Measurements from ENCODE around the gene SNCG. TPM values are rescaled to one million over a fixed set of nuclear protein-coding genes. Genes with fewer than 3 reads are reported as not detected.
"Not testable (repeated sequence)": the region's sequence is repeated elsewhere in the genome, so short reads cannot be mapped to it uniquely, and the experiment has no call there.

Gene SNCG
- total RNA-seq (not detected), total RNA-seq (0 to 0.08 reads per million in 2 donors)

DNA sequence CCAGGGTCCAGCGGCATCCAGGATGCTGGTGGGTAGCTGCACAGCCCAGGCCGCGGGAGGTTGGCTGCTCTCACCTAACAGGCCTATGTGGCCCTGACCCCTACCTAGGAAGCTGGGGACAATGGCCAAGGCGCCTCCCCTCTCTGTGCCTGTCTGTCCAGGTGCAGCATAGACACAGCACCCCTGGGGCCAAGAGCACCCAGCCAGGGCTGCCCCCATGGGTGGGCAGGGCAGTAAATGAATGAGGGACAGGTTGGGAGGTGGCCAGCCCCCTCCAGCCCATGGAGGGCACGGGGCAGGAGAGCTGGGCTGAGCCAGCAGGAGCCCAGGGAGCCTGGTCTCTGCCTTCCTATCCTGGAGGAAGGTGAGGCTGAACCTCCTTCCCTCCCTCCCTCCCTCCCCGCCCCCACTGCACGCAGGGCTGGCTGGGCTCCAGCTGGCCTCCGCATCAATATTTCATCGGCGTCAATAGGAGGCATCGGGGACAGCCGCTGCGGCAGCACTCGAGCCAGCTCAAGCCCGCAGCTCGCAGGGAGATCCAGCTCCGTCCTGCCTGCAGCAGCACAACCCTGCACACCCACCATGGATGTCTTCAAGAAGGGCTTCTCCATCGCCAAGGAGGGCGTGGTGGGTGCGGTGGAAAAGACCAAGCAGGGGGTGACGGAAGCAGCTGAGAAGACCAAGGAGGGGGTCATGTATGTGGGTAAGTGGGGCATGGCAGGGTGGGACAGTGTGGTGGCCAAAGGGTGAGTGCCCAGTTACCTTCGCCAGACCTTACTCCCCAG lies at the start of gene SNCG:
Gene SNCG (plus strand): TSS at position 484 of the 785 bp plus-strand sequence. CDS start 99 bp downstream, at position 583.
- DNase-seq: no peak

DNA sequence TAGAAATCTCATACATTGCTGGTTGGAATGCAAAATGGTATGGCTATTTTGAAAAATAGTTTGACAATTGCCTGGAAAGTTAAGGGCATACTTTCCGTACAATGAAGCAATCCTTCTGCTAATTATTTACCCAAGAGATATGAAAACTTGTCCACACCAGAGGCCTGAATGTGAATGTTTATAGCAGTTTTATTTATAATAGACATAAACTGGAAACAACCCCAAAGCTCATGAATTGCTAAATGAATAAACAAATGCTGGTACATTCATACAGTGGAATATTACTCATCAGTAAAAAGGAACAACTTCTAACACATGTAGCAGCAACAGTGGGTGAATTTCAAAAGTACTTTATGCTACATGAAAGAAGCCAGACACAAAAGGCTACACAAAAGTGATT lies 43.7 kb upstream of the SNCG start:
- H3K4me3 Mint-ChIP-seq: no peak overlapping the region

More for the DNA sequence above, at the start of gene SNCG:
- Mint-ChIP-seq H3K4me3 (no peak within 1 kb of the TSS), H3K27me3 (no peaks in the 10 kb centered on the region), H3K4me1 (peaks cover 4% of the 10 kb centered on the region), H3K27ac (no peak within 1 kb of the TSS), H3K36me3 (ENCODE audit: low read depth) (no peaks in the 10 kb centered on the region)
- ATAC-seq: no peak
- no peaks in the 10 kb centered on the region for H3K9me3 ChIP-seq (ENCODE audit: control insufficient read depth, low read length, poor library complexity, severe bottlenecking)

DNA sequence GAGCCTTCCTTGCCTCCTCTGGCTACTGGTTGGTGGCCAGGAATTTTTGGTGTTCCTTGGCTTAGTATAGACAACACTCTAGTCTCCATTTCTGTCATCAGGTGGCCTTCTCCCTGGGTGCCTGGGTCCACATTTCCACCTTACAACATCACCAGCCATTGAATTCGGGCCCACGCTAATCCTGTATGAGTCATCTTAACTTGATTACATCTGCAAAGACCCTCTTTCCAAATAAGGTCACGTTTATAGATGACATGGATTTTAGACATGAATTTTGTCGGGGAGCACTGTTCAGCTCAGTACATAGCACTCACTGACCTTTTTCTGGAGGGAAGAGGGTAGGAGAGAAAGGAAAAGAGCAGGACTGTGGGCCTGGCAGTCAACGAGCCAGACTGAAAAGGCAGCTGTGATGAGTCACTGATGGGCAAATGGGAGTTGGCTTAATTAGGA lies 40.4 kb upstream of the SNCG start:
- Mint-ChIP-seq H3K36me3 (ENCODE audit: low read depth) (peaks cover 9% of the 10 kb centered on the region), H3K27ac (no peak overlapping the region), H3K4me3 (no peak overlapping the region), H3K27me3 (no peaks in the 10 kb centered on the region), H3K4me1 (peaks cover 2% of the 10 kb centered on the region)
- H3K9me3 ChIP-seq (ENCODE audit: control insufficient read depth, low read length, poor library complexity, severe bottlenecking): no peaks in the 10 kb centered on the region
- DNase-seq: no peak
- ATAC-seq: no peak

More for the DNA sequence above, 43.7 kb upstream of the SNCG start:
- Mint-ChIP-seq H3K4me1 (no peaks in the 10 kb centered on the region), H3K27ac (no peak overlapping the region), H3K36me3 (ENCODE audit: low read depth) (peaks cover 4% of the 10 kb centered on the region), H3K27me3 (no peaks in the 10 kb centered on the region)
- no peak for ATAC-seq
- DNase-seq: no peak
- H3K9me3 ChIP-seq (ENCODE audit: control insufficient read depth, low read length, poor library complexity, severe bottlenecking): no peaks in the 10 kb centered on the region

DNA sequence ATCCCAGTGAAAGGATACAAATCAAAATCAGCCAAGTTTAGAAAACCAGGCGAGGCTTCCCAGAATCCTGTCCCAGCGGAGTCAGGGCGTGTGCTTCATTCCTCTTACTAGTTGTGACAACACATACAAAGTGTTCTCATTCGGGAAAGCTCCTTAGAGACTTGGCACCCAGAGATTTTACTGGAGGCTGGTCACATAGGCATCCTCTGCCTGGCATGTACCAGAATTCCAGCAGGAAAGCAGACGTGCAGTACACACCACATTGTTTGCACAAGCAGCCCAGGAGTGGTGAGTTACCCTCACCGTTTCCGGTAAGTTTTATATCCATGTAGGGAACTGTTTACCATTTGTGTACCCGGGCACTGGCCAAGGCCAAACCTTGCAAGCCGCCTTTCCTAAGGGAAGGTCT lies 35.8 kb upstream of the SNCG start:
- H3K9me3 ChIP-seq (ENCODE audit: control insufficient read depth, low read length, poor library complexity, severe bottlenecking): no peaks in the 10 kb centered on the region
- H3K27ac Mint-ChIP-seq: no peak overlapping the region
- H3K4me1 Mint-ChIP-seq: peaks cover 2% of the 10 kb centered on the region
- peaks cover 6% of the 10 kb centered on the region for H3K36me3 Mint-ChIP-seq (ENCODE audit: low read depth)
- no peak for DNase-seq
- ATAC-seq: no peak
- H3K4me3 Mint-ChIP-seq: no peak overlapping the region
- H3K27me3 Mint-ChIP-seq: no peaks in the 10 kb centered on the region

DNA sequence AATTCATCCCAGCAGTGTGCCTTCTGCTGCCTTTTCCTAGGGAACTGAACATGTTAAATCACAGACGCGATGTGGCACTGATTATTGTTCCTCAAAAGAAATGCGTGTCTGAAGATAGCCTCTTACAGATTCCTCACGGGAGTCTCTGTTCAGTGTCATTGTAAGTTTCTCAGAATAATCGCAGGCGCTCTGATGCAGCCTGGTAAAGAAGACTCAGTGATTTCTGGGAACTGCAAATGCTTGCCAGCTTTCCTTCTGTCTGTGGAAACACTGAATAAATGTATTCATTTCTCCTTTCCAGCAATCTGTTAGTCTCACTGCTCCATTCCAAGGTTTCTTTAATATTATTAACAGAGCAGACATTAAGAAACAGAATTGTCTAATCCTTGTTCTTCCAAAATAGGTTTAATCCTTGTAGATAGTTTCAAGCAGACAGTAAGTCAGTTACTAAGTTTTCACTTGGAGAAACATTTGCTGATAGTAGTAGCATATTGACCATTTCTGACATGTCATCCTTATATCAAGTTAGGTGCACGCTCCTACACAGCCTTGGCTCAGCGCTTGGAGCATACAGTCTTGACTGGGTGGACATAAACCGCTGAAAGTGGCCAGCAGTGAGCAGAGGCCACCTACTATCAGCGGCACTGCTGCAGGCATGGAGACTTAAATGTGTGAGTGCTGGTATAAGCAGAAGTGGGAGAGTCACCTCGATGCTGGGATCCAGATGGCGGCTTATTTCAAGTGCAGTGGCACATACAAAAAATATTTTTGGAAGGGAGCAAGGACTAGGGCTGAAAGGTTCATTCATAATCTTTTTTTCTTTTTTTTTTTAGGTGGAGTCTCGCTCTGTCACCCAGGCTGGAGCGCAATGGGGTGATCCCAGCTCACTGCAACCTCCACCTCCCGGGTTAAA lies 28.7 kb upstream of the SNCG start:
- ATAC-seq (no peak), DNase-seq (no peak)
- Mint-ChIP-seq H3K27me3 (no peaks in the 10 kb centered on the region), H3K4me3 (no peak overlapping the region), H3K27ac (no peak overlapping the region), H3K4me1 (no peaks in the 10 kb centered on the region), H3K36me3 (ENCODE audit: low read depth) (no peaks in the 10 kb centered on the region)
- no peaks in the 10 kb centered on the region for H3K9me3 ChIP-seq (ENCODE audit: control insufficient read depth, low read length, poor library complexity, severe bottlenecking)

DNA sequence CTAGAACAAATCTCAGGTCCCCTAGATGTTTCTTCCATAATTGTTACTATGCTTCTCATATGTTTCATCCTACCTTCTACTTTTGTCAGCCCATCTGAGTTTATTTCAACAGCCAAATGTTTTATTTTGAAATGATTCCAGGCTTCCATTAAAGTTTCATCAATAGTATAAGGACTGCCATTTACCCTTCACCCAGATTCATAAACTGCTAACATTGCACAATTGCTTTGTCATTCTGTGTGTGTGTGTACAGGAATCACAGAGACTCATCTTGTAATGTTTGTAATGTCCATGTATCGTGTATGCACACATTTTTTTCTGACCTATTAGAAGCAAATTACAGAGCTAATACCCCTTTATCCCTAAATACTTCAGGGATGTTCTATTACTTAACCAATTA lies 26.5 kb upstream of the SNCG start:
- H3K9me3 ChIP-seq (ENCODE audit: control insufficient read depth, low read length, poor library complexity, severe bottlenecking): no peaks in the 10 kb centered on the region
- Mint-ChIP-seq H3K27ac (no peak overlapping the region), H3K27me3 (no peaks in the 10 kb centered on the region), H3K36me3 (ENCODE audit: low read depth) (no peaks in the 10 kb centered on the region), H3K4me3 (no peak overlapping the region), H3K4me1 (no peaks in the 10 kb centered on the region)
- no peak for ATAC-seq
- DNase-seq: no peak

DNA sequence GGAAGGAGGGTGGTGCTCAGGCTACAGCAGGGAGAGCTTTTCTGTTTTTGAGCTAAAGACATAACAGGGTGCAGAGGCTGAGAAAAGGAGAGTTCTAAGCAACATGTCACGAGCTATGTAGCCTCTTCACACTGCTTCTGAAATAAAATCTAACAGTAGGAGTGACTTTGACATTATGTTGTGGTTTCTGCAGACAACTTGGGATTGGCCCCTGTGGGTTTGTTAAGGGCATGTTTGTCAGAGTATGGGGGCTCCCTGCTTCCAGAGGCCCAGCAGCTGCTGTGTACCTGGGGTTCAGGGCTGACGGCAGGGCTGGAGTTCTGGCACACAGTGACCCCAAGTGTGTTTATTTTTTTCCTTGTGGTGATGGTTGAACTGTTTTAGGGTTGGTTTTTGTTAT lies 25.7 kb upstream of the SNCG start:
- no peaks in the 10 kb centered on the region for H3K36me3 Mint-ChIP-seq (ENCODE audit: low read depth)
- H3K4me1 Mint-ChIP-seq: no peaks in the 10 kb centered on the region
- no peaks in the 10 kb centered on the region for H3K27me3 Mint-ChIP-seq
- no peak for DNase-seq
- ATAC-seq: no peak
- H3K9me3 ChIP-seq (ENCODE audit: control insufficient read depth, low read length, poor library complexity, severe bottlenecking): no peaks in the 10 kb centered on the region
- no peak overlapping the region for H3K4me3 Mint-ChIP-seq
- H3K27ac Mint-ChIP-seq: no peak overlapping the region

DNA sequence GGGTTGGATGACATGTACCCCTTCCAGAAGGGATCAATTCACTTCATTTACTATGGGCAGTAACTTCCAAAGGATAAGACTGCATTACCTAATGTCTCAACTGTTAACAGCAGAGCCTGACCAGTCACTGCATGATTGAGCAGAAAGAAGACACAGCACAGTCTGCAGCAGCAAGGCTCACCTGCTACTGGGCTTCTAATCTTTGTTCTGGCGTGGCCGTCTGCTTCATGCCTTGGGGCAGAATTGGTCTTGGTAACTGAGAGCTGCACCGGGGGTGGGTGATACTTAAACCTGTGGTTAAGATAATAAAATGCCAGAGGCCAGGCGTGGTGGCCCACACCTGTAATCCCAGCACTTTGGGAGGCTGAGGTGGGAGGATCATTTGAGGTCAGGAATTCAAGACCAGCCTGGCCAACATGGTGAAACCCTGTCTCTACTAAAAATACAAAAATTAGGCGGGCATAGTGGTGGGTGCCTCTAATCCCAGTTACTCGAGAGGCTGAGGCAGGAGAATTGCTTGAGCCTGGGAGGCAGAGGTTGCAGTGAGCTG lies 24.2 kb upstream of the SNCG start:
- H3K9me3 ChIP-seq (ENCODE audit: control insufficient read depth, low read length, poor library complexity, severe bottlenecking); H3K36me3 Mint-ChIP-seq (ENCODE audit: low read depth); H3K27ac Mint-ChIP-seq; H3K4me3 Mint-ChIP-seq; DNase-seq; H3K27me3 Mint-ChIP-seq; ATAC-seq; H3K4me1 Mint-ChIP-seq: not testable (repeated sequence)

DNA sequence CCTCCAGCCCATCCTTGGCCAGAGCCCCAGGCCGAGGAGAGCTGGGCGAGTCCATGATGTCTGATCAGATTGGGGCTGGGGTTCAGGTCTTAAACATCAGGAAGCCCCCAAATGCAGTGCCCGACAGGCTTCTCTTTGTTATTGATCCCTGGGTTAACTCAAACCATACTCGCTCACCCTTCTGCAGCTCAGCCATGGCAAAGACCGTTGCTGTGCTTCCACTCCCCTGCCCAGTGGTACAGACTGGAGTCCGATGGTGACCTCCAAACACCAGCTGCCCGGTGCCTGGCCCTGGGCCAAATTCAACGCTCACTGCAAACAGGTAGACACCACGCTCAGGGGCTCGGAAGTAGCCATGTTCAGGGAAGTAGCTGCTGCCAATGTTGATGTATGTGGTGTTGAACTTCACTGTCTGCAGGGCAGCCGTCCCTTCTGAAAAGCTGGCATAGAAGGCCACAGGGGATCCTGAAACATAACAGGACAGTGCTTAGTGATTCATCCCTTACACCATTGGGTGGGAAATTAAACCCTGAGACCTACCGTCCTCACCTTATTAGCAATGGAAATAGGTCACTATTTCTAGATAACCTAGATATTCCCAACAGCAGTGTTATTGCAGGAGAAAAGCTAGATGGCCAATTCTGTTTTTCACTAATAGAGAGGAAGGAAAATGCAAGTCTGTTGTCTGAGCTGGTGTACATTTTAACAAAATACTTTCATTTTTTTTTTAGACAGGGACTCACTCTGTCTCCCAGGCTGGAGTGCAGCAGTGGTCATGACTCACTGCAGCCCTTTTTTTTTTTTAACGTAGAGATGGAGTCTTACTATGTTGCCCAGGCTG lies 21.5 kb upstream of the SNCG start:
- ATAC-seq (no peak), DNase-seq (no peak)
- Mint-ChIP-seq H3K4me3 (no peak overlapping the region), H3K4me1 (no peaks in the 10 kb centered on the region), H3K27ac (no peak overlapping the region), H3K27me3 (no peaks in the 10 kb centered on the region), H3K36me3 (ENCODE audit: low read depth) (no peaks in the 10 kb centered on the region)
- H3K9me3 ChIP-seq (ENCODE audit: control insufficient read depth, low read length, poor library complexity, severe bottlenecking): no peaks in the 10 kb centered on the region

DNA sequence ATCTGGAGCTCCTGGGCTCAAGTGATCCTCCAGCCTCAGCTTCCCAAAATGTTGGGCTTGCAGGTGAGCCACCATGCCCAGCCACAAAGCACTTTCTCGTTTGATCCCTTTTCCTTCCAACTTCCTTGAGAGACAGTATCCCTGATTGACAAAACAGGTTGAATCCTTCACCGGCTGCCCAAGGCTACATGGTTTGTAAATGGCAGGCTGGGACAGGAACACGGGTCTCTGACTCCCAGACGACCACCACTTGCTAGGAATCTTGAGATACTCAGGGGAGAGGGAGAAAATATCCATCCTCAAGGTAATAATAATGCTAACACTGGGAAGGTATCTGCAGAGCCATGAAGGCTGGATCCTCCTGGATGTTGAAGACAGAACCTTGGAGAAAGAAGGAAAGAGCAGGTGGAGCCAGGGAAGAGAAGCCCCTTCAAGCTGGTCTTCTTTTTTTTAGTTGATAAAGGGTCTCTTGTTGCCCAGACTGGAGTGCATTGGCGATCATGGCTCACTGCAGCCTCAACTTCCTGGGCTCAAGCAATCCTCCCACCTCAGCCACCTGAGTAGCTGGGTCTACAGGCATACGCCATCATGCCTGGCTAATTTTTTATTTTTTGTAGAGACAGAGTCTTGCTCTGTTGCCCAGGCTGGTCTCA lies 20.8 kb upstream of the SNCG start:
- Mint-ChIP-seq H3K36me3 (ENCODE audit: low read depth) (no peaks in the 10 kb centered on the region), H3K4me1 (no peaks in the 10 kb centered on the region), H3K27ac (no peak overlapping the region), H3K4me3 (no peak overlapping the region), H3K27me3 (no peaks in the 10 kb centered on the region)
- no peak for ATAC-seq
- no peak for DNase-seq
- no peaks in the 10 kb centered on the region for H3K9me3 ChIP-seq (ENCODE audit: control insufficient read depth, low read length, poor library complexity, severe bottlenecking)

DNA sequence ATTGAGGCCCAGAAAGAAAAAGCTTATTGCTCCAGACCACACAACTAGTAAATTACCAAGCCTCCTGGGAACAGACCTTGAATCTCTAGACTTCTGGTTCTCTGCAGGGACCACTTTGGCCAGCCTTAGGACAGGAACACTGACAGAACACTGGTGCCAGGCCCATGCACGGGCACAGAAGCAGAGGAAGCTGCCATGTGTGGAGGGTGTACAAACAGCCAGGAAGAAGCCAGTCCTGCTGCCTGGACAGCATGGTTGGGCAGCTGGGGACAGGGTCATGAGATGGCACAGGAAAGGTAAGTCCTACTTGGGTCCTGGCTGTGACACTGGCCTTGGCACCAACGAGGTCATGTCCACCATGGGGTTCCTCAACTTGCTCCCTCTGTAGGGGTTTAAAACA lies 20.1 kb upstream of the SNCG start:
- no peaks in the 10 kb centered on the region for H3K9me3 ChIP-seq (ENCODE audit: control insufficient read depth, low read length, poor library complexity, severe bottlenecking)
- H3K4me1 Mint-ChIP-seq: no peaks in the 10 kb centered on the region
- no peak overlapping the region for H3K27ac Mint-ChIP-seq
- no peaks in the 10 kb centered on the region for H3K36me3 Mint-ChIP-seq (ENCODE audit: low read depth)
- no peaks in the 10 kb centered on the region for H3K27me3 Mint-ChIP-seq
- H3K4me3 Mint-ChIP-seq: no peak overlapping the region
- ATAC-seq (no peak), DNase-seq (no peak)

DNA sequence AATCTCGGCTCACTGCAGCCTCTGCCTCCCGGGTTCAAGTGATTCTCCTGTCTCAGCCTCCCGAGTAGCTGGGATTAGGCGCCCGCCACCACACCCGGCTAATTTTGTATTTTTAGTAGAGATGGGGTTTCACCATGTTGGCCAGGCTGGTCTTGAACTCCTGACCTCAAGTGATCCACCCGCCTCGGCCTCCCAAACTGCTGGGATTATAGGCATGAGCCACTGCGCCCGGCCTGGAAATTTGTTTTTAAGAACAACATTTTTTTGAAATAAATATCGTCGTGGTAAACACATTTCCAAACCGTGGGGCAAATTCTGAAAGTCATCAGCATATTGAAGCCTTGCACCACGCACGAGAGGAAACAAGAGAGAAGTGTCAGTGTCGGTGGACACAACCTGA lies 18.3 kb upstream of the SNCG start:
- DNase-seq; H3K4me1 Mint-ChIP-seq; H3K36me3 Mint-ChIP-seq (ENCODE audit: low read depth); ATAC-seq; H3K27me3 Mint-ChIP-seq; H3K9me3 ChIP-seq (ENCODE audit: control insufficient read depth, low read length, poor library complexity, severe bottlenecking): not testable (repeated sequence)
- peak overlapping the region; percentile 78 for H3K4me3 Mint-ChIP-seq
- H3K27ac Mint-ChIP-seq: peak overlapping the region; percentile 92

All from T-helper 17 cell (primary cell).